Measurements from ENCODE around the gene CDH2. TPM values are rescaled to one million over a fixed set of nuclear protein-coding genes. Genes with fewer than 3 reads are reported as not detected.

Gene CDH2
- total RNA-seq, 2 experiments from 2014 or later, result 0.14 TPM; not detected in 1

- no peak for ATAC-seq
- no peaks in the 10 kb centered on the region for H3K27me3 Mint-ChIP-seq
- peaks cover 12% of the 10 kb centered on the region for H3K9me3 Mint-ChIP-seq (ENCODE audit: low read depth)
- no peaks in the 10 kb centered on the region for H3K36me3 Mint-ChIP-seq
- no peak overlapping the region for H3K4me3 Mint-ChIP-seq
- no peak for DNase-seq
- CTCF ChIA-PET, result no interaction called here
- no peaks in the 10 kb centered on the region for H3K4me1 Mint-ChIP-seq
- no peak overlapping the region for H3K27ac Mint-ChIP-seq
These were observed 48.9 kb downstream of the CDH2 start for GRCh38 chr18:28127763-28128658.

GRCh38 chr18:28127228-28127627 is 49.7 kb downstream of the CDH2 start:
- Mint-ChIP-seq H3K27ac (no peak overlapping the region), H3K27me3 (no peaks in the 10 kb centered on the region), H3K9me3 (ENCODE audit: low read depth) (peaks cover 8% of the 10 kb centered on the region), H3K36me3 (no peaks in the 10 kb centered on the region), H3K4me1 (no peaks in the 10 kb centered on the region), H3K4me3 (no peak overlapping the region)
- no peak for DNase-seq
- no peak for ATAC-seq
- CTCF ChIA-PET, result no interaction called here

GRCh38 chr18:28126768-28127167 is 50.2 kb downstream of the CDH2 start:
- Mint-ChIP-seq H3K27ac (no peak overlapping the region), H3K36me3 (no peaks in the 10 kb centered on the region), H3K4me3 (no peak overlapping the region), H3K4me1 (no peaks in the 10 kb centered on the region), H3K9me3 (ENCODE audit: low read depth) (peaks cover 6% of the 10 kb centered on the region), H3K27me3 (no peaks in the 10 kb centered on the region)
- DNase-seq, result no peak
- ATAC-seq, result no peak
- CTCF ChIA-PET, result no interaction called here

GRCh38 chr18:28125051-28125450 is 51.9 kb downstream of the CDH2 start:
- H3K4me1 Mint-ChIP-seq, result no peaks in the 10 kb centered on the region
- no peaks in the 10 kb centered on the region for H3K27me3 Mint-ChIP-seq
- CTCF ChIA-PET, result no interaction called here
- H3K27ac Mint-ChIP-seq, result no peak overlapping the region
- H3K4me3 Mint-ChIP-seq, result no peak overlapping the region
- H3K36me3 Mint-ChIP-seq, result no peaks in the 10 kb centered on the region
- peaks cover 6% of the 10 kb centered on the region for H3K9me3 Mint-ChIP-seq (ENCODE audit: low read depth)
- ATAC-seq (no peak), DNase-seq (no peak)

GRCh38 chr18:28124131-28125029 is 52.5 kb downstream of the CDH2 start:
- H3K27me3 Mint-ChIP-seq, result no peaks in the 10 kb centered on the region
- H3K9me3 Mint-ChIP-seq (ENCODE audit: low read depth), result peaks cover 6% of the 10 kb centered on the region
- no peak for ATAC-seq
- CTCF ChIA-PET, result no interaction called here
- H3K27ac Mint-ChIP-seq, result no peak overlapping the region
- no peaks in the 10 kb centered on the region for H3K36me3 Mint-ChIP-seq
- H3K4me3 Mint-ChIP-seq, result no peak overlapping the region
- H3K4me1 Mint-ChIP-seq, result no peaks in the 10 kb centered on the region
- DNase-seq, result no peak

- Mint-ChIP-seq H3K36me3 (no peaks in the 10 kb centered on the region), H3K9me3 (ENCODE audit: low read depth) (peaks cover 6% of the 10 kb centered on the region), H3K4me1 (no peaks in the 10 kb centered on the region), H3K27ac (no peak overlapping the region), H3K4me3 (no peak overlapping the region), H3K27me3 (no peaks in the 10 kb centered on the region)
- no peak for DNase-seq
- CTCF ChIA-PET, result no interaction called here
- ATAC-seq, result no peak
These were observed 53.4 kb downstream of the CDH2 start for GRCh38 chr18:28123401-28124030.

GRCh38 chr18:28120828-28121515 is 56.0 kb downstream of the CDH2 start:
- Mint-ChIP-seq H3K4me1 (no peaks in the 10 kb centered on the region), H3K27ac (no peak overlapping the region), H3K9me3 (ENCODE audit: low read depth) (peaks cover 2% of the 10 kb centered on the region), H3K36me3 (no peaks in the 10 kb centered on the region), H3K27me3 (no peaks in the 10 kb centered on the region), H3K4me3 (no peak overlapping the region)
- CTCF ChIA-PET, result no interaction called here
- no peak for DNase-seq
- ATAC-seq, result no peak

GRCh38 chr18:28116461-28116860 is 60.5 kb downstream of the CDH2 start:
- H3K27ac Mint-ChIP-seq, result no peak overlapping the region
- no peaks in the 10 kb centered on the region for H3K27me3 Mint-ChIP-seq
- no peaks in the 10 kb centered on the region for H3K4me1 Mint-ChIP-seq
- no peak overlapping the region for H3K4me3 Mint-ChIP-seq
- no peaks in the 10 kb centered on the region for H3K36me3 Mint-ChIP-seq
- DNase-seq (no peak), ATAC-seq (no peak)
- H3K9me3 Mint-ChIP-seq (ENCODE audit: low read depth), result peaks cover 5% of the 10 kb centered on the region
- CTCF ChIA-PET, result no interaction called here

- H3K27me3 Mint-ChIP-seq, result no peaks in the 10 kb centered on the region
These were observed 61.8 kb downstream of the CDH2 start for GRCh38 chr18:28115149-28115550.

GRCh38 chr18:28114472-28114871 is 62.5 kb downstream of the CDH2 start:
- no peaks in the 10 kb centered on the region for H3K27me3 Mint-ChIP-seq
- H3K36me3 Mint-ChIP-seq, result no peaks in the 10 kb centered on the region
- no peaks in the 10 kb centered on the region for H3K4me1 Mint-ChIP-seq
- H3K9me3 Mint-ChIP-seq (ENCODE audit: low read depth), result peaks cover 2% of the 10 kb centered on the region
- DNase-seq, result no peak
- no peak overlapping the region for H3K4me3 Mint-ChIP-seq
- H3K27ac Mint-ChIP-seq, result no peak overlapping the region
- ATAC-seq, result no peak
- CTCF ChIA-PET, result no interaction called here

More at GRCh38 chr18:28115149-28115550, 61.8 kb downstream of the CDH2 start:
- Mint-ChIP-seq H3K4me1 (no peaks in the 10 kb centered on the region), H3K9me3 (ENCODE audit: low read depth) (peaks cover 5% of the 10 kb centered on the region), H3K36me3 (no peaks in the 10 kb centered on the region), H3K27ac (no peak overlapping the region), H3K4me3 (no peak overlapping the region)
- no peak for ATAC-seq
- CTCF ChIA-PET, result no interaction called here
- no peak for DNase-seq

- ATAC-seq (no peak), DNase-seq (no peak)
- Mint-ChIP-seq H3K9me3 (ENCODE audit: low read depth) (peaks cover 2% of the 10 kb centered on the region), H3K4me3 (no peak overlapping the region), H3K27ac (no peak overlapping the region), H3K4me1 (no peaks in the 10 kb centered on the region), H3K27me3 (no peaks in the 10 kb centered on the region), H3K36me3 (no peaks in the 10 kb centered on the region)
- CTCF ChIA-PET, result no interaction called here
These were observed 63.5 kb downstream of the CDH2 start for GRCh38 chr18:28113271-28114029.

- Mint-ChIP-seq H3K27me3 (no peaks in the 10 kb centered on the region), H3K4me3 (no peak overlapping the region), H3K36me3 (no peaks in the 10 kb centered on the region), H3K27ac (no peak overlapping the region), H3K9me3 (ENCODE audit: low read depth) (peaks cover 2% of the 10 kb centered on the region), H3K4me1 (no peaks in the 10 kb centered on the region)
- DNase-seq (no peak), ATAC-seq (no peak)
- CTCF ChIA-PET, result no interaction called here
These were observed 64.9 kb downstream of the CDH2 start for GRCh38 chr18:28112056-28112470.
